GM08714 (cell line): ENCODE measurements around the gene GALNT16.

ENCODE experiments used
- H3K4me3 ChIP-seq: fragments of 200-500 bp; sonication (Bioruptor generic); 2 replicates; pipeline ENCODE4 v1.5.1; 2014; ENCODE audit warnings: mild to moderate bottlenecking, low read length, inconsistent platforms
- ZNF274 ChIP-seq: IDR thresholded peaks from 2 replicates; pipeline ENCODE4 v1.6.1; 2012; ENCODE audit warnings: mild to moderate bottlenecking, low read depth, low read length

The GALNT16 gene

DNA sequence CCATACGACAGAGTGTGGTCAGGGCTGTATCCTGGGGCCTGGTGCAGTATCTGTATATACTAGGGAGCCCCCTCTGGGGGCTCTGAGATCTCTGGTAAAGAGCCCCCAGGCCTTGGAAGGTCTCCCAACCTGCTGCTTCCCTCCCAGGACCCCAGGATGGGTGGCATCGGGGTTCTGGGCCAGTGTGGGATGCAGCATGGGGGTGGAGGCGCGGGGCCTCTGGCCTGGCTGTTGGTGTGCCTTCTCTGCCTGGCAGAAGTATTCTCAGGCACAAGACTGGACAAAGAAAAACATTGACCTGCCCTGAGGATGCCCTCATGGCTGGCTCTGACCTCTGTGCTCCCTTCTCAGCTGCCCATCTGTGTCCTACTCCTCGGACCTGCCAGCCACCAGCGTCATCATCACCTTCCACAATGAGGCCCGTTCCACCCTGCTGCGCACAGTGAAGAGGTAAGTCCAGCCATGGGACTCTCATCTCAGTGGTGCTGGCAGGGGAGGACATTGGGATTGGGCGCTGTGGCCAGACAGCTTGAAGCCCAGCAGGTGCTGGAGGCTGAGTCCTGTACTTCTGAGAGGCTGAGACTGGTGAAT is 64.5 kb downstream of the GALNT16 start:
- H3K4me3 ChIP-seq = no peak overlapping the region
- TF ChIP-seq ZNF274 = no peak

DNA sequence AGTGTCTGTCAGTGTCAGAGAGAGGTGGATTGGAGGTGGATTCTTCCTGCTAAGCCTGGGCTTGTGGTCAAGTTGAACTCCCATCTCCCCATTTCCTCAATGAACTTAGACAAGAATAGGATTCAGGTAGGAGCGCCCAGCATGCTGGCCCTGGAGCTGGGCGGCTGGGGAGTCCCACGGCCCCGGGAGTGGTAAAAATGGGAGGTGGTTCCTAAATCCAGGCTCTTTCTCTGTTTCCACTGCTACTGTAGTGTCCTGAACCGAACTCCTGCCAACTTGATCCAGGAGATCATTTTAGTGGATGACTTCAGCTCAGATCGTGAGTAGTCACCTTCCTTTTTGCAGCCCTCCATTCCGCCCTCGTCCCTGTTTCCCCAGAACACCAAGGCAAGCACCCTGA is 65.1 kb downstream of the GALNT16 start:
- no peak for TF ChIP-seq ZNF274
- no peak overlapping the region for H3K4me3 ChIP-seq

DNA sequence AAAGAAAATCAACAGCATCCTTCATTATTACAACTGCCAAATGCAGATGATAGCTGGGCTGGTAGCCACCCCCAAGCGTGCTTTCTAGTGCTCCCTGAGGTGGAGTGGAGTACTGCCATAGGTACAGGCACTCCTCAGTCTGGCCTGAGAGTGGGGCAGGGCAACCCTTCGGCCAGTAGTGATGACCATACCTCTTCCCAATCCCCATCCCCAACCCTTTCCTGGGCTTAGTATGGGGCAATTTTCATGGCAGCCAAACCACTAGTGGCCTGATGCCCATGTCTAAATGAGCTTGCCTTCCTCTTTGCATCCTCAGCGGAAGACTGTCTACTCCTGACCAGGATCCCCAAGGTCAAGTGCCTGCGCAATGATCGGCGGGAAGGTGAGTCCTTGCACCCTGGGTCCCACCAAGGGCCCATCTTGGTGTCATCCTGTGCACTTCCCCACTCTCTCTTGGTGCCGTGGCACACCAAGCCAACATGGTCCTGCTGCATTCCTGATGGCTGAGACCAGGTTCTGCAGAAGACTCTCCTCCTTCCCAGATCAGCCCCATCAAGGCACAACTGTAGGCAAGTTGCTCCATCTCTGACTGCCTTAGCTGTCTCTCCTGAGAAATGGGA is 65.8 kb downstream of the GALNT16 start:
- no peak overlapping the region for H3K4me3 ChIP-seq
- TF ChIP-seq ZNF274 = no peak

DNA sequence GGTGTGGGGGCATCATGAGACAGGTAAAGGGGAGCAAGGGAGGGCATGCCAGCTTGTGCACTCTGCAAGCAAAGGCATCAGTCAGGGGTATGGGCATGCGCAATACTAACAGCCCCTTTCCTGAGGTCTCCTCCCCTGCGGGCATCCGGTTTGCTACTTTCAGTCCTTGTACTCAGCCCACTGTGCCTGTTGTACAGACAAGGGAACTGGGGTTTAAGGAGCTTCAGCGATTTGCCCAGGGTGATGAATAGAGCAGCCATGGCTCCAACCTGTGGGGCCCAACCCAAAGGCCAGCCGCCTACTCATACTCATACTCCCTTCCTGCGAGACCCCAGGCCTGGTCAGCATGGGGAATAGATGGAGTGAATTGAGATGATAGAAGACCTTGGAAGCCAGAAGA is 66.7 kb downstream of the GALNT16 start:
- TF ChIP-seq ZNF274 = no peak
- no peak overlapping the region for H3K4me3 ChIP-seq

DNA sequence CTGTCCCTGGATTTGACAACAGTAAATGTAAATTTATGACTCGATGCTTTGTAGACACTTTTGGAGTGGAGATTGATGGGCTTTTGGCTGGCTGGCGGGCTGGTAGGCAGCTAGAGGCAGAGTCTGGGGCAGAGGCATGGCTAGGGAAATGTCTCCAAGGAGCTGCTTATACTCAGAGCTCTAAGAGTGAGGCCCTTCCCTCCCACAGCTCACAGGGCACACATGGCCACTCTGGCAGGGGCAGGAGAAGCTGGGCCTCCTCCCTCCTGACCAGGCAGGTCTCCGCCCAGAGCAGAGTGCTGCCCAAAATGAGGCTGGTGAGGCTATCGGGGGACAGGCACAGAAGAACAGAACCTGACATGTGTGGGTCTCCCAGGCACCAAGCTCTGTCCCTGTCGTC is 67.5 kb downstream of the GALNT16 start:
- TF ChIP-seq ZNF274 = no peak
- no peak overlapping the region for H3K4me3 ChIP-seq

DNA sequence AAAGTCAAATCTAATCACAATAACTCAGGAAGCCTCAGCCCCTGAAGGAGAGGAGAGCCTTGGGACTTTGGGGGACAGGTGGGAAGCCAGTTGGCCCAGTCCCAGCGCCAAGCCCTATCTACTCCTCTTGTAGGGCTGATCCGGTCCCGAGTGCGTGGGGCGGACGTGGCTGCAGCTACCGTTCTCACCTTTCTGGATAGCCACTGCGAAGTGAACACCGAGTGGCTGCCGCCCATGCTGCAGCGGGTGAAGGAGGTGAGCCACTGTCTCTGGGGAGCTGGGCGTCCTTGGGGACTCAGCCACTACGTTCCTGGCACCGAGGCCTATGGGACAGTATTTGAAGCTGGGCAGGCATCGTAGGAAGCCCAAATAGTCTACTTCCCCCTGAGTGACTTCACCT is 68.4 kb downstream of the GALNT16 start:
- TF ChIP-seq ZNF274 = no peak
- no peak overlapping the region for H3K4me3 ChIP-seq

DNA sequence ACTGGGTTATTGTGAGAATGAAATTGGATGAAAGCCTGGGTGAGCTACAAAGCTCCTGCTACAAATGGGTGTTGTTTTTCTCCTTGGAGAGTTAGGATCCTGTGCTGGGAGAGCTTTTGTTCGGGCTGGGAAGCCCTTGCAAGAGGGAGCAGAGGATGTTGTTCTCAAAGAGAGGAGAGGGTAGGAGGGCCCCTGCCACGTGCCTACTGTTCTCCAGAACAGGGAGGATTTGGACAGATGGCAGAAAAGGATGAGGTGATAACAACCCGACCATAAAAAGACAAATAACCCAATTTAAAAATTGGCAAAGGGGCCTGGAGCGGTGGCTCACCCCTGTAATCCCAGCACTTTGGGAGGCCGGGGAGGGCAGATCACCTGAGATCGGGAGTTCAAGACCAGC is 68.8 kb downstream of the GALNT16 start:
- no peak for TF ChIP-seq ZNF274
- H3K4me3 ChIP-seq = no peak overlapping the region

DNA sequence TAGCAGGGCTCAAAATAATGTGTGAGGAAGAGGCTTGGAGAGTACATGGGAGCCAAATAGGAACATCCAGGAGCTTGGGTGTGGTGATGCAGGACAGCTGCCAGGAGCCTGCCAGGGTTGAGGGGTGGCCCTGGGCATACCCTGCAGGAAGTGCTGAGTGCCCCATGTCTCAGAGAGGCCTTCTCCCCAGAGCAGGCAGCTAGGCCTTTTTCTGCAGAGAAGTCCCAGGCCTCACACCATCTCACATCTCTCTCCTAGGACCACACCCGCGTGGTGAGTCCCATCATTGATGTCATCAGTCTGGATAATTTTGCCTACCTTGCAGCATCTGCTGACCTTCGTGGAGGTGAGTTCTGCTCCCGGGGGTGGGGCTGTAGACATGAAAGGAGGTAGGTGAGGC is 71.2 kb downstream of the GALNT16 start:
- TF ChIP-seq ZNF274 = no peak
- no peak overlapping the region for H3K4me3 ChIP-seq

DNA sequence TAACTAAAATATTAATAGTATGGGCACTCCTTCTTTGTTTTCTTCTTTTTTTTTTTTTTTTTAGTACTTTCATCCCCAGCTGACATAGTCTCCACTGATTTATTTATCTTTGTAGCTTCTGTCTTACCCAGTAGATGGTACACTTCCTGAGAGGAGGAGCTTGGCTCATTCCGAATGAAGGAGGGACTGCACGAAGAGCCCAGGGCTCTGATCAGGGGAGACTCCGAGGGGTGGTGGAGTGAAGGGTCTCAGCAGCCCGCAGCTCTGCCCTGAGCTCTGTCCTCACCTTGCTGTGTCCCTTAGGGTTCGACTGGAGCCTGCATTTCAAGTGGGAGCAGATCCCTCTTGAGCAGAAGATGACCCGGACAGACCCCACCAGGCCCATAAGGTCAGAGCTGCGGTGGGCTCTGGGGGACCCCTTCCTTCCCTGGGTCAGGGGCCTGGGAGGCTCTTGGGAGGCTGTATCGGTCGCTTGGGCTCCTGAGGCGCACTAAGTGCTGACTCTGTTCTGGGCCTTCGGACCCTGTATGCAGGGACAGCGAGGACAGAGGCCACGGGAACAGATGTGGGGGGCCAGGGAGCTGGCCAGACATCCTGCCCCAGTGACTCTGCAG is 72.9 kb downstream of the GALNT16 start:
- no peak for TF ChIP-seq ZNF274
- H3K4me3 ChIP-seq = no peak overlapping the region

DNA sequence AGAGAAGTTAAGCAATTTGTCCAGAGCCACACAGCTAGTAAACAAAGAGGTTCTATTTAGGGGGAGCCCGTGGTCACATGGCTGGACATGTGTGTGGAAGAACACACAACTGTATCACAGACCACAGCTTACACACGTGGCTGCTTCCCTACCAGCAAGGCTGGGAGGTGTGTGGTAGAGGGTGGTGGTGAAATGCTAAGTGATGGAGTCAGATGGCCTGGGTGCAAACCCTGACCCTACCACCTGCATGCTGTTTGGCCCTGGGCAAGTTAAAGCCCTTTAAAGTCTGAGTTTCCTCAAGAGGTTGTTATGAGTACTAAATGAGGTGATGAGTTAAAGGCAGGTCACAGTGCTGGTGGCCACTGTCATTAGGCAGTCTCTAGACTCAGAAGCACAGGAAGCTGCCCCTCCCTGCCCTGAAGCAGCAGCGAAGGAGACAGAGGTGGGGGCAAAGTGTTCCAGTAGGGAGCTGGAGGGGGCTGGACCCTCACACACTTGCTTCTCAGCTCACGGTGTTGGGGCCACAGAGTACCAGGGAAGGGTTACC is 73.9 kb downstream of the GALNT16 start:
- TF ChIP-seq ZNF274 = no peak

DNA sequence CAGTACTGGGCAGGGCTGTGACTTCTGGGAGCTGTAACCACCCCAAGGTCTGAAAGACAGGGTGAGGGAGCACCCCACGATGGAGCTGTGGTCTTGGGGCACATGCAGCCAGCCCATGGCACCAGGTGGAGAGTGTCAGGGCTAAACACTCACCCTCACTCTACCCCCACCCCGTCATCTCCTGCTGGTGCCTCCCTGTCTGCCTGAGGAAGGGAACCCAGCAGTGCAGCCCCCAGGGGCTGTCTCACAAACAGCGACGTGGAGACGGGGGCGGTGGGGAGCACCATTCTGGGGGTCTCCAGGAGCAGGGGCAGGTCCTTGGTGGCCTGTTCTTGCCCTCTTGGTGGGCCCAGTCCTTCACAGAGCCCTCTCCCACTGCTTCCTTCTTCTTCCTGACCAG is 74.6 kb downstream of the GALNT16 start:
- no peak for TF ChIP-seq ZNF274
- H3K4me3 ChIP-seq = no peak overlapping the region

More for the DNA sequence above, 73.9 kb downstream of the GALNT16 start:
- H3K4me3 ChIP-seq = no peak overlapping the region

DNA sequence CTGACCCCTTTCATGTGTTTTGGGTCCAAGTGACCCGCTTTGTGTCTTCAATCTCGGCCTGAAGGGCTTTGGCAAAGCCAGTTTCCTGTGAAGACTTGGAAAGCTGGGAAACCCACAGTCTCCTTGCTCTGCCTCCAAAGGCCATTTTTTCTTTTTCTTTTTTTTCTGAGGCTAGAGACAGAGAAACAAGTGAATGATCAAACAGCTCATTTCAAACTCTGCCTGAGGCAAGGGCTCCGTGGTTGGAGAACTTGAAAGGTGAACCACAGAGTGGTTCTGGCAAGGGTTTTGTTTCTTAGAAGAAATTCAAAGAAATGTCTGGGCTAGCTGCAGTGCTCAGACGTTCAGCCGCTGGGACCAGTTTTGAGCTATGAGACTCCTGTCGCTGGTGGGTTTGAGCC is 75.4 kb downstream of the GALNT16 start:
- no peak overlapping the region for H3K4me3 ChIP-seq
- no peak for TF ChIP-seq ZNF274

DNA sequence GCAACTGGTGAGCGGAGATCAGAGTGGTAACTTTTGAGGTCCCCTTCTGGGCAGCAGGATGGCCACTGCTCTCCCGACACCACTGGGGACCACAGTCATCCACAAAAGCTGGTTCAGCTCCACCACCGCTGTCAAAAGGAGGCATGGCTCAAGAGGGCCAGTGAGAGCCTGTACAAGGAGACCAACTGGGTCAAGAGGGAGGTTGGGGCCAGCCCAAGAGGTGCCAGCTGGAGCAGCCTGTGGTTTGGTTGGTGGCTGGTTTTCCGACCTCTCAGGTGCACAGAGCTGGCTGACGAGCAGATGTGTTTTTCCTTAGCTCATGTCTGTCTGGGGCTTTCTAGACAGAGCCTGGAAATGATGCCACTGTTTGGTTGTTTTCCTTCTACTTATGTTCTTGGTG is 78.0 kb downstream of the GALNT16 start:
- no peak overlapping the region for H3K4me3 ChIP-seq
- no peak for TF ChIP-seq ZNF274

DNA sequence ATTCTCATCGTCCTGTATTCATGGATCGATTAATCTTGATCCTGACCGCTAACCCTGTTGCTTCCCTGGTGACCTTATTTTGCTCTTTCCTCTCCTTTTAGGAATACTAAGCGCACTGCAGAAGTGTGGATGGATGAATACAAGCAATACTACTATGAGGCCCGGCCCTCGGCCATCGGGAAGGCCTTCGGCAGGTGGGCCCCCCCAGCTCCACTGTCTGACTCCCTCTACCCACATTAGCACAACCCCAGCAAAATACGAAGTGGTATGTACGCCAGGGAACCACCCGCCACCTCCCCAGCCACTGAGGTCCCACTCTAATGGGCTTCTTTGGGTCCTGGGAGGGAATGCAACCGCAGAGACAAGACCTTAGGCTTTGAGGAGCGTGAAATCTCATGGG is 79.5 kb downstream of the GALNT16 start:
- no peak for TF ChIP-seq ZNF274
- no peak overlapping the region for H3K4me3 ChIP-seq

DNA sequence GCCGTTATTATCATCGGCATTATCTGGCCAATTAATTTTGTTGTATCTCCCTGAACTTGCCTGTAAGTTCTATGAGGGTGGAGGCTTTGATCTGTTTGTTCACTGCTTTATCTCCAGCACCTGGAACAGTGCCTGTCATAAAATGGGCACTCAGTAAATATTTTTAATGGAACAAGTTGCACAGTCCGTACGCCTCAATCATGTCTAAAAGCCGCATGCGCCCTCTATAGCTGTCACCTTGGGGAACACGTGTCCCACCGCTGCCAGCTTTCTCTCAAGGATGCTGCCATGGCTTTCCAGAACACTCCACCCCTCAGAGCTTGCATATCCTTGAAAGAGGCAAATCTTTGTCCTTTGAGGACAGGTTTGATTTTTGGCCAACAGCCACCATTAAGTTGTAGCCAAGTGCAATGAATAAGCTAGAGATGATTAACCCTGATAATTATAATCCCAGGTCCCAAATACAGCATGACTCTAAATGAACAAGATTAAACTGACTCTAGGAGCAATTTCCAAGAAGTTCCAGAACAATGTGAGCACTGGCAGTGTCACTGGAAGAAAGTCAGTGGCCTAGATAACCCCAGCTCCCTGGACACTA is 83.1 kb downstream of the GALNT16 start:
- TF ChIP-seq ZNF274 = no peak
- H3K4me3 ChIP-seq = no peak overlapping the region

DNA sequence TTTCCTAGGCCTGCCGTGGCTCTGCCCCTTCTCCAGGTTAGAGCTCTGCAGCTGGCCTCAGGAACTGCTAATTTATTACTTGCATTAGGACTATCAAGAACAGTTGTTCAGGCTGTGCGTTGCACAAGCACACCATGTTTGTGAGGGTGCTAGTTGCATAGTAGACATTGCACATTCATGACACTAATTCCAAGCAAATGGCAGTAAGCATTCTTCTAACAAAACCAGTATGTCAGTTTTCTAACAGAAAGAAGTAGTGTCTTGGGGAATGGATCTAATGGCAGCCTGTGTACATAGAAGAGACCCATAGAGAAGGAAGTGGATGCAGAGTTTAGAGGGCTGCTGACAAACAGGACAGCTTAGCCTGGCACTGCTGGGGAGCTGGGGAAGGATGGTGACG is 84.2 kb downstream of the GALNT16 start:
- TF ChIP-seq ZNF274 = no peak
- H3K4me3 ChIP-seq = no peak overlapping the region
